ENCODE measurements around the gene CDH13. TPM values are rescaled to one million over a fixed set of nuclear protein-coding genes. Genes with fewer than 3 reads are reported as not detected.

Gene CDH13
- total RNA-seq, 4 donors from 2014 or later = 2.0 to 6.6 (median 4.1) TPM; not detected in 1

GRCh38 chr16:82715160-82715559 is 88.4 kb downstream of the CDH13 start:
- no peak overlapping the region for H3K27ac ChIP-seq
- TF ChIP-seq CTCF (IDR thresholded peaks at IDR 0.05) = no peak
- no peak for TF ChIP-seq POLR2A (IDR thresholded peaks at IDR 0.05)
- no peaks in the 10 kb centered on the region for H3K4me1 ChIP-seq
- H3K9me3 ChIP-seq = no peaks in the 10 kb centered on the region
- no peaks in the 10 kb centered on the region for H3K27me3 ChIP-seq
- no peaks in the 10 kb centered on the region for H3K36me3 ChIP-seq
- DNase-seq = no peak
- H3K4me3 ChIP-seq = no peak overlapping the region

GRCh38 chr16:82715833-82716232 is 89.1 kb downstream of the CDH13 start:
- Histone ChIP-seq H3K9me3 (no peaks in the 10 kb centered on the region), H3K36me3 (no peaks in the 10 kb centered on the region), H3K4me3 (no peak overlapping the region), H3K4me1 (no peaks in the 10 kb centered on the region), H3K27ac (no peak overlapping the region), H3K27me3 (no peaks in the 10 kb centered on the region)
- DNase-seq = no peak
- no peak for TF ChIP-seq CTCF (IDR thresholded peaks at IDR 0.05)
- no peak for TF ChIP-seq POLR2A (IDR thresholded peaks at IDR 0.05)

- H3K4me3 ChIP-seq = no peak overlapping the region
- no peaks in the 10 kb centered on the region for H3K9me3 ChIP-seq
- H3K27me3 ChIP-seq = no peaks in the 10 kb centered on the region
- no peaks in the 10 kb centered on the region for H3K36me3 ChIP-seq
- TF ChIP-seq POLR2A (IDR thresholded peaks at IDR 0.05) (no peak), CTCF (IDR thresholded peaks at IDR 0.05) (no peak)
- H3K4me1 ChIP-seq = no peaks in the 10 kb centered on the region
- H3K27ac ChIP-seq = no peak overlapping the region
- no peak for DNase-seq
Measured at GRCh38 chr16:82716361-82716855, 89.6 kb downstream of the CDH13 start.

- no peaks in the 10 kb centered on the region for H3K36me3 ChIP-seq
- H3K4me3 ChIP-seq = no peak overlapping the region
- TF ChIP-seq POLR2A (IDR thresholded peaks at IDR 0.05) (no peak), CTCF (IDR thresholded peaks at IDR 0.05) (no peak)
- no peaks in the 10 kb centered on the region for H3K4me1 ChIP-seq
- H3K27me3 ChIP-seq = no peaks in the 10 kb centered on the region
- no peaks in the 10 kb centered on the region for H3K9me3 ChIP-seq
- no peak overlapping the region for H3K27ac ChIP-seq
- no peak for DNase-seq
Measured at GRCh38 chr16:82720414-82720813, 93.6 kb downstream of the CDH13 start.

- H3K36me3 ChIP-seq = no peaks in the 10 kb centered on the region
- TF ChIP-seq POLR2A (IDR thresholded peaks at IDR 0.05) = no peak
- TF ChIP-seq CTCF (IDR thresholded peaks at IDR 0.05) = no peak
- no peak overlapping the region for H3K4me3 ChIP-seq
- H3K27ac ChIP-seq = no peak overlapping the region
- no peaks in the 10 kb centered on the region for H3K27me3 ChIP-seq
- no peak for DNase-seq
- H3K9me3 ChIP-seq = no peaks in the 10 kb centered on the region
- no peaks in the 10 kb centered on the region for H3K4me1 ChIP-seq
Measured at GRCh38 chr16:82726306-82726705, 99.5 kb downstream of the CDH13 start.

- Histone ChIP-seq H3K4me1 (no peaks in the 10 kb centered on the region), H3K4me3 (no peak overlapping the region), H3K27ac (peak overlapping the region in 1 of 4 donors; percentile 6), H3K36me3 (no peaks in the 10 kb centered on the region), H3K27me3 (no peaks in the 10 kb centered on the region), H3K9me3 (no peaks in the 10 kb centered on the region)
- no peak for TF ChIP-seq CTCF (IDR thresholded peaks at IDR 0.05)
- no peak for TF ChIP-seq POLR2A (IDR thresholded peaks at IDR 0.05)
- no peak for DNase-seq
Measured at GRCh38 chr16:82728901-82729300, 102.1 kb downstream of the CDH13 start.

Measured in Peyer's patch (tissue), 4 donors.